ENCODE results near the gene RAI14.

- TF ChIP-seq TARDBP (IDR thresholded peaks at IDR 0.05) (no peak), FOXK2 (IDR thresholded peaks at IDR 0.05) (no peak)
Measured at GRCh38 chr5:34870382-34870781, 214.3 kb downstream of the RAI14 start.

Measured in HEK293T (cell line).